ENCODE results near the gene GPC3.

Gene GPC3

GRCh38 chrX:133590703-133591505 lies 394.5 kb downstream of the GPC3 start:
- FAIRE-seq (no peak), DNase-seq (ENCODE audit: insufficient read length) (no peak)
- TF ChIP-seq TAF1 (IDR thresholded peaks at IDR 0.05; ENCODE audit: borderline replicate concordance, low read depth, low read length) (no peak), POLR2A (IDR thresholded peaks at IDR 0.05; ENCODE audit: low read depth, low read length) (no peak), POLR2AphosphoS5 (IDR thresholded peaks at IDR 0.05; ENCODE audit: low read depth, low read length) (no peak)

GRCh38 chrX:133588827-133589226 lies 396.6 kb downstream of the GPC3 start:
- FAIRE-seq (no peak), DNase-seq (ENCODE audit: insufficient read length) (no peak)
- no peak for TF ChIP-seq POLR2A (IDR thresholded peaks at IDR 0.05; ENCODE audit: low read depth, low read length)
- TF ChIP-seq TAF1 (IDR thresholded peaks at IDR 0.05; ENCODE audit: borderline replicate concordance, low read depth, low read length) = no peak
- no peak for TF ChIP-seq POLR2AphosphoS5 (IDR thresholded peaks at IDR 0.05; ENCODE audit: low read depth, low read length)

- TF ChIP-seq TAF1 (IDR thresholded peaks at IDR 0.05; ENCODE audit: borderline replicate concordance, low read depth, low read length) (no peak), POLR2A (IDR thresholded peaks at IDR 0.05; ENCODE audit: low read depth, low read length) (no peak), POLR2AphosphoS5 (IDR thresholded peaks at IDR 0.05; ENCODE audit: low read depth, low read length) (no peak)
- FAIRE-seq (no peak), DNase-seq (ENCODE audit: insufficient read length) (no peak)
Measured at GRCh38 chrX:133587818-133588217, 397.6 kb downstream of the GPC3 start.

- TF ChIP-seq TAF1 (IDR thresholded peaks at IDR 0.05; ENCODE audit: borderline replicate concordance, low read depth, low read length) (no peak), POLR2A (IDR thresholded peaks at IDR 0.05; ENCODE audit: low read depth, low read length) (no peak), POLR2AphosphoS5 (IDR thresholded peaks at IDR 0.05; ENCODE audit: low read depth, low read length) (no peak)
- FAIRE-seq = no peak
- DNase-seq (ENCODE audit: insufficient read length) = no peak
Measured at GRCh38 chrX:133587071-133587470, 398.3 kb downstream of the GPC3 start.

- DNase-seq (ENCODE audit: insufficient read length) = no peak
- TF ChIP-seq POLR2AphosphoS5 (IDR thresholded peaks at IDR 0.05; ENCODE audit: low read depth, low read length) (no peak), TAF1 (IDR thresholded peaks at IDR 0.05; ENCODE audit: borderline replicate concordance, low read depth, low read length) (no peak), POLR2A (IDR thresholded peaks at IDR 0.05; ENCODE audit: low read depth, low read length) (no peak)
- FAIRE-seq = no peak
Measured at GRCh38 chrX:133586443-133586842, 399.0 kb downstream of the GPC3 start.

DNA sequence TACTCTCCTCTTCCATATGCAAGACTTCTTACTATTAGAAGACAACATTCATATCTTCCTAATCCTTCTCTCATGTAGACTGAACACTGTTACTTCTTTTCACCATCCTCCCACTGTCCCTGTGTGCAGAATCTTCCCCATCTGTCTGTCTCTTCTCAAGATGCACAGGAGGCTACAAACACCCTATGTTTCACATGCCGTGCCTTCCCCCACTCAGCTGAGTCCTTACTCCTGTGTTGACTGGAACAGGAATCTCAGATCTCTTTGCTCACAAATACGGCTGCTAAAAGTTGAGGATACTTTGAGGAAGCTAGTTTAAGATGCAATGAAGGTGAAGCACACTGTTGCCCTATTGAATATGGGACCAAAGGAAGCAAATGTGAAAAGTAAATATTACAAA lies 401.6 kb downstream of the GPC3 start:
- no peak for FAIRE-seq
- no peak for DNase-seq (ENCODE audit: insufficient read length)
- no peak for TF ChIP-seq POLR2A (IDR thresholded peaks at IDR 0.05; ENCODE audit: low read depth, low read length)
- no peak for TF ChIP-seq TAF1 (IDR thresholded peaks at IDR 0.05; ENCODE audit: borderline replicate concordance, low read depth, low read length)
- TF ChIP-seq POLR2AphosphoS5 (IDR thresholded peaks at IDR 0.05; ENCODE audit: low read depth, low read length) = no peak

GRCh38 chrX:133580625-133581024 lies 404.8 kb downstream of the GPC3 start:
- no peak for FAIRE-seq
- no peak for DNase-seq (ENCODE audit: insufficient read length)
- TF ChIP-seq POLR2A (IDR thresholded peaks at IDR 0.05; ENCODE audit: low read depth, low read length) (no peak), POLR2AphosphoS5 (IDR thresholded peaks at IDR 0.05; ENCODE audit: low read depth, low read length) (no peak)

- no peak for TF ChIP-seq POLR2AphosphoS5 (IDR thresholded peaks at IDR 0.05; ENCODE audit: low read depth, low read length)
- no peak for TF ChIP-seq TAF1 (IDR thresholded peaks at IDR 0.05; ENCODE audit: borderline replicate concordance, low read depth, low read length)
- no peak for TF ChIP-seq POLR2A (IDR thresholded peaks at IDR 0.05; ENCODE audit: low read depth, low read length)
- DNase-seq (ENCODE audit: insufficient read length) = no peak
- no peak for FAIRE-seq
Measured at GRCh38 chrX:133579631-133580030, 405.8 kb downstream of the GPC3 start.

- no peak for FAIRE-seq
- TF ChIP-seq POLR2AphosphoS5 (IDR thresholded peaks at IDR 0.05; ENCODE audit: low read depth, low read length) (no peak), POLR2A (IDR thresholded peaks at IDR 0.05; ENCODE audit: low read depth, low read length) (no peak), TAF1 (IDR thresholded peaks at IDR 0.05; ENCODE audit: borderline replicate concordance, low read depth, low read length) (no peak)
- DNase-seq (ENCODE audit: insufficient read length) = no peak
Measured at GRCh38 chrX:133576876-133577275, 408.5 kb downstream of the GPC3 start.

GRCh38 chrX:133575501-133576136 lies 409.8 kb downstream of the GPC3 start:
- DNase-seq (ENCODE audit: insufficient read length) = no peak
- TF ChIP-seq POLR2AphosphoS5 (IDR thresholded peaks at IDR 0.05; ENCODE audit: low read depth, low read length) (no peak), POLR2A (IDR thresholded peaks at IDR 0.05; ENCODE audit: low read depth, low read length) (no peak), TAF1 (IDR thresholded peaks at IDR 0.05; ENCODE audit: borderline replicate concordance, low read depth, low read length) (no peak)
- FAIRE-seq = no peak

DNA sequence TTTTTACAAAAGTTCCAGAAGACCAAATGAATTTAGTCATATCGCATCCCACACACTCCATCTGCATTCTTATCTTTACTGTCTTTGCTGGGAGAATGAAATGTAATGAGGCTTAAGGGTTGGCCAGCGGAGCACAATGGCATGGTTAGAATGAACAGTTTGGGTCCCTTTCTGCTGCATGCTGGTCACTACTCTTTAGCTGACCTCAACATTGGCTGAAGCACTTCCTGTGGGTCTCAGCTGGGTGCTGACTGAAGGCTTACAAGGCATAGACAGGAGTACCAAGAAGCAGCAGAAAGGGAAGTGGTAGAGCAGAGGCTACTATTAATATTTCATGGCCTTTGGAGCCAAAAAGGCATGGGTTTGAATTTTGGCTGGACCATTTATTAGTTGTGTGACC lies 410.7 kb downstream of the GPC3 start:
- TF ChIP-seq TAF1 (IDR thresholded peaks at IDR 0.05; ENCODE audit: borderline replicate concordance, low read depth, low read length) (no peak), POLR2A (IDR thresholded peaks at IDR 0.05; ENCODE audit: low read depth, low read length) (no peak), POLR2AphosphoS5 (IDR thresholded peaks at IDR 0.05; ENCODE audit: low read depth, low read length) (no peak)
- no peak for DNase-seq (ENCODE audit: insufficient read length)

GRCh38 chrX:133570549-133570948 lies 414.8 kb downstream of the GPC3 start:
- TF ChIP-seq POLR2A (IDR thresholded peaks at IDR 0.05; ENCODE audit: low read depth, low read length) = no peak
- no peak for TF ChIP-seq TAF1 (IDR thresholded peaks at IDR 0.05; ENCODE audit: borderline replicate concordance, low read depth, low read length)
- no peak for TF ChIP-seq POLR2AphosphoS5 (IDR thresholded peaks at IDR 0.05; ENCODE audit: low read depth, low read length)
- DNase-seq (ENCODE audit: insufficient read length) (no peak), FAIRE-seq (no peak)

More for the DNA sequence above, 410.7 kb downstream of the GPC3 start:
- FAIRE-seq = no peak
